SJCRH30 (cell line): Measurements from ENCODE around the gene SLC2A2. TPM values are rescaled to one million over a fixed set of nuclear protein-coding genes. Genes with fewer than 3 reads are reported as not detected.

ENCODE experiments used
- DNase-seq, 2 experiments: peaks; one replicate each; pipeline ENCODE4 v3.0.0-alpha.2; 2015 to 2020
- H3K27ac ChIP-seq: fragments of 250-450 bp; sonication (Bioruptor Pico); 2 replicates; pipeline ENCODE4 v1.5.1; 2020; ENCODE audit warnings: mild to moderate bottlenecking, moderate library complexity
- H3K27me3 ChIP-seq: fragments of 250-450 bp; sonication (Bioruptor Pico); 2 replicates; pipeline ENCODE4 v1.5.1; 2020; ENCODE audit warnings: mild to moderate bottlenecking, moderate library complexity
- H3K36me3 ChIP-seq: fragments of 250-450 bp; sonication (Bioruptor Pico); 2 replicates; pipeline ENCODE4 v1.5.1; 2020; ENCODE audit warnings: mild to moderate bottlenecking, moderate library complexity
- H3K4me1 ChIP-seq: fragments of 250-450 bp; sonication (Bioruptor Pico); 2 replicates; pipeline ENCODE4 v1.5.1; 2020; ENCODE audit warnings: mild to moderate bottlenecking, moderate library complexity
- H3K4me3 ChIP-seq: fragments of 250-450 bp; sonication (Bioruptor Pico); 2 replicates; pipeline ENCODE4 v1.5.1; 2020; ENCODE audit warnings: mild to moderate bottlenecking, moderate library complexity
- H3K9me3 ChIP-seq: fragments of 250-450 bp; sonication (Bioruptor Pico); replicated peaks from 2 replicates; pipeline ENCODE4 v1.5.1; 2020; ENCODE audit warnings: mild to moderate bottlenecking, moderate library complexity
- total RNA-seq: library from RNA; depleted of rRNA; stranded (reverse); fragments of >200 nt; shearing (Covaris generic); gene quantifications from 2 replicates; pipeline ENCODE4 v1.2.3, GENCODE V29; 2014

Gene SLC2A2
- total RNA-seq, 1 experiment from 2014 or later: not detected

DNA sequence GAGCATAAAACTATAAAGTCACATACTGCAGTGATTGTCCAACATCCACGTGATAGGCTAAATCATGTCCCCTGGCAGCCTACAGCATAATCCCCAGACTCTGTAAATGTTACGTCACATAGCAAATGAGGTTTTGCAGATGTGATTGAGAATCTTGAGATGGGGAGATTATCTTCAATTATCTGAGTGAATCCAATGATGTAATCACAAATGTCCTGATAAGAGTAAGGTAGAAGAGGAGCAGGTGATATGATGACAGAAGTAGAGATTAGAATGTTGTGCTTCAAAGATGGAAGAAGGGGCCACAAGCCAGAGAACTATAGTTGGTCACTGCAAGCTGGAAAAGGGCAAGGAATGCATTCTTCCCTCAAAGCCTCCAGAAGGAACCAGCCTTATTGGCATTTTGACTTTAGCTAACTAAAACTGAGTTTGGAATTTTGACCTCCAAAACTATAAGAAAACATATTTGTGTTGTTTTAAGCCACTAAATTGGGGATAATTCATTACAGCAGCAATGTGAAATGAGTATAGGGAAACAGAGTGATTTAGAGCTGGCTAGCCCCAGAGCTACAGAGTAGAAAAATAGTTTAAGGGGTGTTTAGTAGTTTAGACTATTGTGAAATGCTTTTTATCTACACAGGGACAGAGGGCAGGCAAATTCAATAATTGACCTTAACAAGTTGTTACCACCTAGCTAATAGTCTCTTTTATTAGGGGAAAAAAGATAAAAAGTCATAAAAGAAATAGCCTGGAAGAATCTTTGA, 15.2 kb downstream of the SLC2A2 start:
- Histone ChIP-seq H3K4me1 (no peaks in the 10 kb centered on the region), H3K27ac (no peak overlapping the region), H3K4me3 (no peak overlapping the region), H3K27me3 (no peaks in the 10 kb centered on the region), H3K9me3 (no peaks in the 10 kb centered on the region), H3K36me3 (no peaks in the 10 kb centered on the region)
- DNase-seq: no peak

DNA sequence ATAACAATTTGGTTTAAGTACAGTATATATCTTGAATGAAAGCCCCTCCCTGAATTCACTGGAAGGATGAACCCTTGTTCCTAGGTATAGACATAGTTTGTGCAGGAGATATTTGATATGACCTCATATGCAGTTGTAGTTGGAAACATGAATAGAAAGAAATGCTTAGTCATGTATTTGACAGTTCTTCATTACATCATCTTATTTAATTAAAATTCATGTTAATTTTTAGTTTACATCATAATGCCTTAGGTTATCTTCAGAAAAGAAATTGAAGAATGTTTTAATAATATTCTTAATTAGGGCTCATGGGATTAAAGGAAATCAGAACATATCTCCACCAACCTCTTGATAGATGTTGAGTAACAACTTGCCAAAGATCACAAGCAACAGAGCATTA, 19.2 kb downstream of the SLC2A2 start:
- Histone ChIP-seq H3K27me3 (no peaks in the 10 kb centered on the region), H3K9me3 (no peaks in the 10 kb centered on the region), H3K36me3 (no peaks in the 10 kb centered on the region), H3K27ac (no peak overlapping the region), H3K4me3 (no peak overlapping the region), H3K4me1 (0 out of 2 replicates have a peak, but pooled peaks cover under 1% of the 10 kb centered on the region)
- no peak for DNase-seq

DNA sequence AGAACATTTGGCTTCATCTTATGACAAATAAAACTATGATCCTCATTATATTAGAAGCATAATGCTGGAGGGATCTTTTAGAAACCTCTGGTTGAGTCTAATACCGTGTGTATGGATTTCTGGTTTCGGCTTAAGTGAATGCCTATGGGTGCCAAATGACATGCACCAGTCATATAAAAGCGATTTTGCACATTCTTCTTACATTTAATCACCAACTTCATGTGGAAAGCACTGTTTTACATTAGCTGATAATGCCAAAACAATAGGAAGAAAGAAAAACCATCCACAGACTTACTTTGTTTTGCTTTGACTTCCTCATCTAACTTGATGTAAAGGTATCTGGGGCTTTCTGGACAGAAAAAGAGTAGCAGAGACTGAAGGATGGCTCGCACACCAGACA, 20.9 kb downstream of the SLC2A2 start:
- no peak overlapping the region for H3K27ac ChIP-seq
- no peak for DNase-seq

DNA sequence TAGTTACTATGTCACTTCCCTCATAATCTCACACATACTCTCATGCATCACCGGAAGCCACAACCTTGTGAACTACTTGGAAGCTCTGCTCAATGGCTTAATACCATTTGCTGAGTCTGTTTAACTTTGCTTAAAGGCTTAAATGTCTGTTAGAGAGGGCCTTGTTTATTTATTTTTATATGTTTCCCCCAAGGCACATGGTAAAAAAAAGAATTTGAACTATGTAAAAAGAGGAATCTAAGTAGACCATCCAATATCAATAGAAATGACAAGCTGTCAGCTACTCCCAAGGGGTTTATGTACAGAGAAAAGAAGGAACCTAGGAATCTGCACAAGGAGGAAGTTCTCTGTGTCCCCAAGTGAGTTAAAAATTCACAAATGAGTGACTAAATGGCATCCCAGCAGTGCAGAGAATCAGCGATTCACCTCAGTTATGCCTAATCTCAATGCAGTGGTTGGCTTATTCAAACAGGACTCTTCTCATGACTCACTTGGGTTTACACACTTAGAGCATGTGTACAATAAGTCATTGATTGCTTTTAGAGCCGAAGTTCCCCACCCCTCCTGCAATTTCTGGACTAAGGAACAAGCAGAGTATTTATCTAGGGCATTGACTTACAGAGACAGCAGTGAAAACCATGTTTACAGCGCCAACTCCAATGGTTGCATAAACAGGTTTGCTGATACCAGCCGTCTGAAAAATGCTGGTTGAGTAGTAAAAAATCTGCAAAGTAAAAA, 24.4 kb downstream of the SLC2A2 start:
- Histone ChIP-seq H3K27me3 (no peaks in the 10 kb centered on the region), H3K36me3 (no peaks in the 10 kb centered on the region), H3K9me3 (no peaks in the 10 kb centered on the region), H3K4me3 (no peak overlapping the region), H3K27ac (no peak overlapping the region), H3K4me1 (peaks cover 11% of the 10 kb centered on the region; the same call in 1 of the 2 replicates)
- peak in 1 of 2 experiments; percentile 15 for DNase-seq

More for the DNA sequence above, 20.9 kb downstream of the SLC2A2 start:
- H3K4me1 ChIP-seq: 0 out of 2 replicates have a peak, but pooled peaks cover 2% of the 10 kb centered on the region
- no peaks in the 10 kb centered on the region for H3K9me3 ChIP-seq
- H3K36me3 ChIP-seq: no peaks in the 10 kb centered on the region
- no peak overlapping the region for H3K4me3 ChIP-seq
- H3K27me3 ChIP-seq: no peaks in the 10 kb centered on the region

DNA sequence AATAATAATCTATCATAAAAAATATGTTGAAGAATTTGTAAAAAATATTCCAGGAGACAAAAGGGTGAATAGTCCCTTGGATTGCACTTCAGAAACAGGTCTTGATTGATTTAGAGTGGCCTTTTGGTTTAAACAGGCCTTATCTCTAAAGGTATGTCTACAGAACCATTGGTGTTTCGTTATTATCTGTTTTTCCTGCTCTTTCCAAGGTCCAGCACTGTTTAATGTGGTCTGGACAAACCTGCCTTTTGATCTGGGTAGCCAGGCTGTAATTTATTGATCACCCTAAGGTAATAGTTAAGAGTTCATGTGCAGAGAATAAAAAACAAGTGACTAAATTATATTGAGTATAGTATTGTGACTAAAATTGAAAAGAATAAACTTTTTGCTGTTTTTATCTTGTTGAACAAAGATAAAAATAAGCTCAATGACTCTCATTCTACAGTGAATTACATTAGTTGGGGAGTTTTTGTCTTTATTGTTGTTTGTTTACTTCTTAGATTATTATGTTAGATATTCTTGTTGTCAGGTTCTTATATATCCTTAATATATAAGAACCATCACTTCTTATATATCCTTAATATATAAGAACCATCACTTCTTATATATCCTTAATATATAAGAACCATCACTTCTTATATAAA, 25.1 kb downstream of the SLC2A2 start:
- Histone ChIP-seq H3K27me3 (no peaks in the 10 kb centered on the region), H3K27ac (no peak overlapping the region), H3K9me3 (no peaks in the 10 kb centered on the region), H3K4me1 (peaks cover 11% of the 10 kb centered on the region; the same call in 1 of the 2 replicates), H3K36me3 (no peaks in the 10 kb centered on the region), H3K4me3 (no peak overlapping the region)
- DNase-seq: no peak

- Histone ChIP-seq H3K36me3 (no peaks in the 10 kb centered on the region), H3K27ac (no peak overlapping the region), H3K4me1 (peaks cover 11% of the 10 kb centered on the region; the same call in 1 of the 2 replicates), H3K9me3 (no peaks in the 10 kb centered on the region), H3K4me3 (no peak overlapping the region), H3K27me3 (no peaks in the 10 kb centered on the region)
- DNase-seq: no peak
Measured at GRCh38 chr3:171000281-171000680, 26.2 kb downstream of the SLC2A2 start.

DNA sequence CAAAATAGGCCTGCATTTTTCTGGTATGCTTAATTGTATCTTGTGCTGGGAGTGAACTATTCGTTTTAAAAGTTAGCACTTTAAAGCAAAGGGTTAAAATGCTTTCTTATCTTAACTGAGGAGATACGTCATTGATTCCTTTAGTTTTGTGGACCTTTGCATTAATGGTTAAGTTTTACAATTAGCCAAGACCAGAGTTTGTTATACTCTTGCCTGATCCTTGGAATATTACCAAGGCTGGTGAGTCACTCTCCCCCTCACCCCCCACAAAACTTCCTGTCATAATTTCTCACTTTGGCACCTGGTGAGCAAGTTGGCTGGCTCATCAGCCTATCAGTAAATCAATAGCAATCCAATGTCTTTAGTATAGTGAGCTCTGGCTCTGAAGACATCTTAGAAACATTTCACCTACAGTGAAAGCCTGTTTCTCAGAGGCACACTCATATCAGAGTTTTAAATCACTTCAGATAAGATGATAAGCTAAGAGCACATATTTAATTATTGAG, 26.7 kb downstream of the SLC2A2 start:
- no peaks in the 10 kb centered on the region for H3K27me3 ChIP-seq
- H3K27ac ChIP-seq: no peak overlapping the region
- H3K36me3 ChIP-seq: no peaks in the 10 kb centered on the region
- DNase-seq: peak in 1 of 2 experiments; percentile 10
- no peak overlapping the region for H3K4me3 ChIP-seq
- peaks cover 11% of the 10 kb centered on the region; the same call in 1 of the 2 replicates for H3K4me1 ChIP-seq
- H3K9me3 ChIP-seq: no peaks in the 10 kb centered on the region

DNA sequence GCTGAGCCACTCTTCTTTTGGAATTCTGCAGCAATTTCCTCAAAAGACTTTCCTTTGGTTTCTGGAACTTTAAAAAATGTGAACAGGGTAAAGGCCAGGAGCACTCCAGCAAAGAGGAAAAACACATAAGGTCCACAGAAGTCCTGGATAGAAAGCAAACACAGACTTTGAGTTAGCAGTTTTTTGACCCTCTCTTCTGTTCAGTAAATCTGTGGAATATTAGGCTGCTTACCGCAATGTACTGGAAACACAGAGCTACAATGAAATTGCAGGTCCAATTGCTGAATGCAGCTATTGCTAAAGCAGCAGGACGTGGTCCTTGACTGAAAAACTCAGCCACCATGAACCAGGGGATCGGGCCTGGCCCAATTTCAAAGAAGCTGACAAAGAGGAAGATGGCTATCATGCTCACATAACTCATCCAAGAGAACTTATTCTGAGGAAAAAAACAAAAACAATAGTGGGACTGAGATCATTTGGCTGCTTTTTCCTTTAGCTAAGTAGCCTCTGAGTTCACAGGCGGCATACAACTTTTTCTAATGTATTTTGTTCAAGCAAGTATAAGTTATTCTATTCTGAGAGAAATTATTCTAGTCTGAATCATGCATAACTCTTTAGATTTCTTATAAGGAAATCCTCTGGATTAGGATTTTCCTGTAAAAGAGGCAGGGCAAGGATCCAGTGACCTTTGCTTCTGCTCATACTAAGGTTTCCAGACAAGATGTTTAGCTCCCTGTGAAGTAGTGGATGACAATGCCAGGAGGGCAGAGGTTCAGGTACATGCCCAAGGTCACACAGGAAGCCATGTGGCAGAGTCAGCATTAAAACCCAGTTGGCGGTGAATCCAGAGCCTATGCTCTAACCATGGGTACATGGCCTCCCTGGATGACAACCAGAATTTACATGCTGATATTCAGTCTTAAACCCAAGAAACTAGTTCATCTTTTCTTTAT, 28.3 kb downstream of the SLC2A2 start:
- DNase-seq: no peak
- Histone ChIP-seq H3K36me3 (no peaks in the 10 kb centered on the region), H3K9me3 (no peaks in the 10 kb centered on the region), H3K27me3 (no peaks in the 10 kb centered on the region), H3K4me1 (peaks cover 11% of the 10 kb centered on the region; the same call in 1 of the 2 replicates), H3K4me3 (no peak overlapping the region), H3K27ac (no peak overlapping the region)

DNA sequence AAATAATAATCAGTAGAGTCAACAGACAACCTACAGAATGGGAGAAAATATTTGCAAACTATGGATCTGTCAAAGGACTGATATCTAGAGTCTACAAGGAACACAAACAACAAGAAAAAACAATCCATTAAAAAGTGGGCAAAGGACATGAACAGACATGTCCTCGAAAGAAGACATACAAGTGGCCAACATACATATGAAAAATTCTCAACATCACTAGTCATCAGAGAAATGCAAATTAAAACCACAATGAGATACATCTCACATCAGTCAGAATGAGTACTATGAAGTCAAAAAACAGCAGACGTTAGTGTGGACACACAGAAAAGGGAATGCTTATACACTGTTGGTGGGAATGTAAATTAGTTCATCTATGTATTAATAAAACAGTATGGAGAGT, 33.7 kb downstream of the SLC2A2 start:
- H3K27ac ChIP-seq: no peak overlapping the region
- no peak for DNase-seq

GRCh38 chr3:170991664-170992063, 34.9 kb downstream of the SLC2A2 start:
- H3K27me3 ChIP-seq: no peaks in the 10 kb centered on the region
- H3K4me3 ChIP-seq: no peak overlapping the region
- DNase-seq: no peak
- no peaks in the 10 kb centered on the region for H3K9me3 ChIP-seq
- no peaks in the 10 kb centered on the region for H3K4me1 ChIP-seq
- H3K27ac ChIP-seq: no peak overlapping the region
- no peaks in the 10 kb centered on the region for H3K36me3 ChIP-seq

More for the DNA sequence above, 33.7 kb downstream of the SLC2A2 start:
- Histone ChIP-seq H3K27me3 (no peaks in the 10 kb centered on the region), H3K4me3 (no peak overlapping the region), H3K4me1 (no peaks in the 10 kb centered on the region), H3K9me3 (no peaks in the 10 kb centered on the region), H3K36me3 (no peaks in the 10 kb centered on the region)

DNA sequence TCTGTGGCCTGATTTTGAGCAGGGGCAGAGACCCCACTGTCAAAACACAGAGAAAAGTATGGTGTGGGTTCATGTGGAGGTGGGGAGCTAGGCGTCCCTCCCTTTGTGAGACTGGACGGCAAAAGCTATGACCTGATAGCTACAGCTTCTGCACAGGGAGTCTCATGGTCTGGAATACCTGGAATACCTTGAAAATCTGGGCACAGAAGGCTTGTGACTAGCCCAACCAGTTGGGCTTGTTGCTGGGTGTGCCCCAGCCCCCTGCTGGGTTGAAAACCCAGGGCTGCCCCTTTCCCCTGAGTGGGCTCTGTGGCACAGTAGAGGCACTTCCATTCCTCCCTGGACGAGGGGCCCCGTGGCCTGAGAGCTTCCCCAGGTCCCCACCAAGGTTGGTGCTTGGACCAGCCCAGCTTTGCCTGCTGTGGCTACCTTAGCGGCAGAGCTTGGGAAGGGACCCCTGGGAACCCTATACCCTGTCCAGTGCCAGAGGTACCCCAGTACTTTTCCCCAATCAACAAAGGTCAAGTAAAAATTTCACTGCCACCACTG, 37.3 kb downstream of the SLC2A2 start:
- Histone ChIP-seq H3K36me3 (no peaks in the 10 kb centered on the region), H3K4me1 (no peaks in the 10 kb centered on the region), H3K27ac (no peak overlapping the region), H3K4me3 (no peak overlapping the region), H3K27me3 (no peaks in the 10 kb centered on the region), H3K9me3 (no peaks in the 10 kb centered on the region)
- DNase-seq: no peak

- Histone ChIP-seq H3K4me1 (no peaks in the 10 kb centered on the region), H3K9me3 (no peaks in the 10 kb centered on the region), H3K27me3 (no peaks in the 10 kb centered on the region), H3K4me3 (no peak overlapping the region), H3K36me3 (no peaks in the 10 kb centered on the region), H3K27ac (no peak overlapping the region)
- DNase-seq: no peak
Measured at GRCh38 chr3:170988378-170988777, 38.1 kb downstream of the SLC2A2 start.

DNA sequence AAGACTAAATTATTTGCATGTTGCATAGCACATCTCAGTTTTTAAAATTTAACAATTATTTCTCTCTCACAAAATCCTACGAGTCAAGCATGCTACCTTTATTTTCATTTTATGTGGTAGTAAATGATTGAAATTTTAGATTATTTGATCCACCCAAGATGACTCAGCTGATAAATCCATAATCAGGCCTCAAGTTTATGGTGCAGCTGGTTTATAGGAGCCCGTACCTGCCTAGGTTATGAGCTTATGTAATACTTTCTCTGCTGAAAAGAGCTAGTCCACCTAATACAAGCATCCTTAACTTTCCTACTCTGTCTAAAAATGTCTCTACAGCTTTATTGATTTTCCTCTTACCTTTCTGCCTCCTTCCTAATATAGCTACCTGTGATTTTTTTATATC, 41.2 kb downstream of the SLC2A2 start:
- H3K4me3 ChIP-seq: no peak overlapping the region
- no peak overlapping the region for H3K27ac ChIP-seq

GRCh38 chr3:170982733-170983132, 43.8 kb downstream of the SLC2A2 start:
- H3K36me3 ChIP-seq: no peaks in the 10 kb centered on the region
- H3K27ac ChIP-seq: no peak overlapping the region
- no peak for DNase-seq
- H3K27me3 ChIP-seq: no peaks in the 10 kb centered on the region
- no peaks in the 10 kb centered on the region for H3K9me3 ChIP-seq
- no peaks in the 10 kb centered on the region for H3K4me1 ChIP-seq
- H3K4me3 ChIP-seq: no peak overlapping the region

More for the DNA sequence above, 41.2 kb downstream of the SLC2A2 start:
- DNase-seq: no peak
- Histone ChIP-seq H3K27me3 (no peaks in the 10 kb centered on the region), H3K36me3 (no peaks in the 10 kb centered on the region), H3K9me3 (no peaks in the 10 kb centered on the region), H3K4me1 (no peaks in the 10 kb centered on the region)
